ENCODE results near the gene PIK3R5. TPM values are rescaled to one million over a fixed set of nuclear protein-coding genes. Genes with fewer than 3 reads are reported as not detected.
A peak's percentile ranks its signal among the peaks of the same experiment; 100 is the strongest.
"Not testable (repeated sequence)": the region's sequence is repeated elsewhere in the genome, so short reads cannot be mapped to it uniquely, and the experiment has no call there.

The PIK3R5 gene
- total RNA-seq, 1 donor from 2014 or later, result 36.8 TPM

DNA sequence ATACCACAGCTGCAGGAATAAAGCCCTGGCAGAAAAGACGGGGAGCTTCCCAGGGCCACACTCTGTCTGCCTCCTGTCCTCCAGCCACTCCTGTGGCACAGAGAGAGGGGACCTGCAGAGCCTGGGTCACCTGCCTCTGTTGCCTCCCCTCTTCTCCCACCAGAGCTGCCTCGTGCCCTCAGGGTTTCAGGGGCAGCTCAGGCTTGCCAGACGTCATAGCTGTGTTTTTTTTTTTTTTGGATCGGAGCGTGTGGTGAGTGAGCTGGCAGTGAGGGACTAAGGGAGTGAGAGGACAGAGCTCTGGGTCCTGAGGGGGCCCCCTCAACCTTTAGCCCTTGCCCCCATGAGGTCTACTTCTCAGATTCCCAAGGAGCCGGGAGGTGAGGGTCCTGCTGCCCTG is 100.1 kb downstream of the PIK3R5 start:
- no peak for DNase-seq
- intact Hi-C loops (cut with micrococcal nuclease), result no loop called here
- H3K27me3 Mint-ChIP-seq, result no peaks in the 10 kb centered on the region
- peaks cover 12% of the 10 kb centered on the region for H3K36me3 Mint-ChIP-seq (ENCODE audit: low read depth)
- H3K27ac Mint-ChIP-seq, result no peak overlapping the region
- H3K4me1 Mint-ChIP-seq, result peaks cover 62% of the 10 kb centered on the region
- no peak overlapping the region for H3K4me3 Mint-ChIP-seq
- H3K9me3 Mint-ChIP-seq, result no peaks in the 10 kb centered on the region

DNA sequence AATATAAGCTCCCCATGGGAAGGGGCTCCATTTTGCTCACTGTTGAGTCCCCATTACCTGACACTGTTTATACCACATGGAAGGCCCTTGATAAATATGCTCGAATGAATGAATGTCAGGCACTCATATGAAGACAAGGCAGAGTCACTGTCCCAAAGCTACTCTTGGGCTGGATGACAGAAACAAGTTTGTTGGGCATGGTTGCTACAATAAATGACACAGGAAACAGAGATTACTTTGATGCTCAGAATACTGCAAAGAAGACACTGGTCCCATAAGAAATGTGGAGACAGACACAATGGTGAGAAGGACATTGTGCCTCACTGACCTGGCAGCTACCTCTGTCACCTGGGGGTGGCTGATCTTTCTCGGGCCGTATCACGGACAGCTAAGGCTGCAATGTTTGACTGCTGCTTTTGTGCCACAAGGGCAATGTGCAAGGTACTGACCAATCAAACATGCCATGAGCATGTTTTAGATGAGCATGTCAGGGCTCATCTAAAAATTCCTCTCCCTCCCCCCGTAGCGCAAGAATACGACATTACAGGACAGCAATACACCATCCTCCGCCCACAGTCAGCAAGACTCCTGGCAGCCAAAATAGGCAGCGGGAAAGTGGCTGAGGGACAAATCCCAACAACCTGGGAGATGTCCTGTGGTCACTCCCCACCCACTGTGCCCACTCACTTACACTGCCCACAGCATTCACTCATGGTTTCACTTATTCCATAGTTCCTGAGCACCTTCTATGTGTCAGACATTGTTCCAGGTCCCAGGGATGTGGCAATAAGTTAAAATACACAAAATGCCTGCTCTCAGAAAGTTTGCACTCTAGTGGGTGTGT is 103.1 kb downstream of the PIK3R5 start:
- intact Hi-C loops (cut with micrococcal nuclease), result no loop called here
- Mint-ChIP-seq H3K4me1 (peaks cover 63% of the 10 kb centered on the region), H3K27ac (peak overlapping the region; percentile 8)

DNA sequence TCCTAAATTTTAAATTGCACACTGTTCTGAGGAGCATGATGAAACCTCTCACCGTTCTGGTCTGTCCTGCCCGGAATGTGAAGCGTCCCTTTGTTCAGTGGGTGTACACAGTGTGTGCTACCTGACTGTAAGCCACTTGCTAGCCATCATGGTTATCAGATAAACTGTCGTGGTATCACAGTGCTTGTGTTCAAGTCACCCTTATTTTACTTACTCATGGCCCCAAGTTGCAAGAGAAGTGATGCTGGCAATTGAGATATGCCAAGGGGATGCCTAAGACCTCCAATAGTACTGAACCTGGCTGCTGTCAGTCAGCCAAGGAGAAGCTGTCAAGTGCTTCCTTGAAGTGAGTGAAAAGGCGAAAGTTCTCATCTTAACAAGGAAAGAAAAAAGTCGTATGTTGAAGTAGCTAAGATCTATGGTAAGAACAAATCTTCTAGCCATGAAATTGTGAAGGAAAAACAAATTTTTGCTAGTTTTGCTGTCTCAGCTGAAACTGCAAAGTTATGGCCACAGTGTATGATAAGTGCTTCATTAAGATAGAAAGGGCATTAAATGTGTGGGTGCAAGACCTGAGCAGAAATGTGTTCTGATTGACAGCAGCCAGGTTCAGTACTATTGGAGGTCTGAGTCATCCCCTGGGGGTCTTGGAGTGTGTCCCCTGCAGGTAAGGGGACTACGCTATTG is 103.9 kb downstream of the PIK3R5 start:
- H3K27me3 Mint-ChIP-seq, result no peaks in the 10 kb centered on the region
- intact Hi-C loops (cut with micrococcal nuclease), result no loop called here
- H3K4me1 Mint-ChIP-seq, result peaks cover 64% of the 10 kb centered on the region
- H3K36me3 Mint-ChIP-seq (ENCODE audit: low read depth), result peaks cover 22% of the 10 kb centered on the region
- DNase-seq, result no peak
- peak overlapping the region; percentile 55 for H3K27ac Mint-ChIP-seq
- H3K9me3 Mint-ChIP-seq, result no peaks in the 10 kb centered on the region
- H3K4me3 Mint-ChIP-seq, result peak overlapping the region; percentile 25

More for the DNA sequence above, 103.1 kb downstream of the PIK3R5 start:
- DNase-seq, result no peak
- no peaks in the 10 kb centered on the region for H3K9me3 Mint-ChIP-seq
- no peaks in the 10 kb centered on the region for H3K27me3 Mint-ChIP-seq
- peaks cover 23% of the 10 kb centered on the region for H3K36me3 Mint-ChIP-seq (ENCODE audit: low read depth)
- no peak overlapping the region for H3K4me3 Mint-ChIP-seq

GRCh38 chr17:8859804-8860430 is 105.6 kb downstream of the PIK3R5 start:
- Mint-ChIP-seq H3K4me3 (peak overlapping the region; percentile 58), H3K27me3 (no peaks in the 10 kb centered on the region), H3K27ac (peak overlapping the region; percentile 88), H3K36me3 (ENCODE audit: low read depth) (peaks cover 22% of the 10 kb centered on the region), H3K9me3 (no peaks in the 10 kb centered on the region), H3K4me1 (peaks cover 65% of the 10 kb centered on the region)
- intact Hi-C loops (cut with micrococcal nuclease), result loop anchor here (1.0 to 2.0 kb wide), 3 partner anchors 7 to 105 kb away; partner anchors contain the start of genes PIK3R5 and PIK3R6
- DNase-seq, result no peak

GRCh38 chr17:8859027-8859803 is 106.3 kb downstream of the PIK3R5 start:
- H3K4me3 Mint-ChIP-seq, result peak overlapping the region; percentile 58
- H3K9me3 Mint-ChIP-seq, result no peaks in the 10 kb centered on the region
- H3K4me1 Mint-ChIP-seq, result peaks cover 62% of the 10 kb centered on the region
- H3K27me3 Mint-ChIP-seq, result no peaks in the 10 kb centered on the region
- H3K36me3 Mint-ChIP-seq (ENCODE audit: low read depth), result peaks cover 24% of the 10 kb centered on the region
- intact Hi-C loops (cut with micrococcal nuclease), result loop anchor here (1.0 to 2.0 kb wide), 3 partner anchors 8 to 106 kb away; partner anchors contain the start of genes PIK3R5 and PIK3R6
- H3K27ac Mint-ChIP-seq, result peak overlapping the region; percentile 88
- peak; percentile 66 for DNase-seq

DNA sequence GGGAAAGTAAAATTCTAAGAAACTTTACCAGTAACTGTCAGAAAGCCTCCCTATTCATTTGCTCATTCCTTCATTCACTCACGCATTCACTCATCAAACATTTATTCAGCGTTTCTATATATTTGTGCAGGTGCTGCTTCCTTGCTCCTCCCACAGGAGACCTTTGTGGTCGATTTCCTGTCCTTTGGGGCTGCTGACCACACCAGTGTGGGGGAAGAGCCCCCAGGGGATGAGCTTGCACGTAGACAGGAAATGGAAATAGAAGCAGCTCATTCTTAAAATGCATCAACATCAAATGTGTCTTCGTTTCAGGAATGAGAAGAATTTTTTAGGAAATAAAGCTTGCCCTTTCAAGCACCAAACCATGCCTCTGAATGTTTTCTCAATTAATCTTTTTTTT is 107.6 kb downstream of the PIK3R5 start:
- Mint-ChIP-seq H3K9me3 (no peaks in the 10 kb centered on the region), H3K4me1 (peaks cover 56% of the 10 kb centered on the region), H3K27me3 (no peaks in the 10 kb centered on the region), H3K36me3 (ENCODE audit: low read depth) (peaks cover 17% of the 10 kb centered on the region), H3K4me3 (peak overlapping the region; percentile 67), H3K27ac (peak overlapping the region; percentile 91)
- intact Hi-C loops (cut with micrococcal nuclease), result loop anchor here (2.0 kb wide), 2 partner anchors 37 to 107 kb away; partner anchors contain the start of gene PIK3R5
- peak; percentile 87 for DNase-seq

- Mint-ChIP-seq H3K9me3 (no peaks in the 10 kb centered on the region), H3K36me3 (ENCODE audit: low read depth) (peaks cover 16% of the 10 kb centered on the region), H3K27ac (peak overlapping the region; percentile 91), H3K4me3 (peak overlapping the region; percentile 28), H3K4me1 (peaks cover 47% of the 10 kb centered on the region), H3K27me3 (no peaks in the 10 kb centered on the region)
- intact Hi-C loops (cut with micrococcal nuclease), result no loop called here
- DNase-seq, result no peak
Measured at GRCh38 chr17:8856869-8857575, 108.5 kb downstream of the PIK3R5 start.

GRCh38 chr17:8856205-8856603 is 109.3 kb downstream of the PIK3R5 start:
- peaks cover 16% of the 10 kb centered on the region for H3K36me3 Mint-ChIP-seq (ENCODE audit: low read depth)
- intact Hi-C loops (cut with micrococcal nuclease); H3K9me3 Mint-ChIP-seq; DNase-seq; H3K4me3 Mint-ChIP-seq; H3K27me3 Mint-ChIP-seq; H3K27ac Mint-ChIP-seq: not testable (repeated sequence)
- H3K4me1 Mint-ChIP-seq, result peaks cover 40% of the 10 kb centered on the region

DNA sequence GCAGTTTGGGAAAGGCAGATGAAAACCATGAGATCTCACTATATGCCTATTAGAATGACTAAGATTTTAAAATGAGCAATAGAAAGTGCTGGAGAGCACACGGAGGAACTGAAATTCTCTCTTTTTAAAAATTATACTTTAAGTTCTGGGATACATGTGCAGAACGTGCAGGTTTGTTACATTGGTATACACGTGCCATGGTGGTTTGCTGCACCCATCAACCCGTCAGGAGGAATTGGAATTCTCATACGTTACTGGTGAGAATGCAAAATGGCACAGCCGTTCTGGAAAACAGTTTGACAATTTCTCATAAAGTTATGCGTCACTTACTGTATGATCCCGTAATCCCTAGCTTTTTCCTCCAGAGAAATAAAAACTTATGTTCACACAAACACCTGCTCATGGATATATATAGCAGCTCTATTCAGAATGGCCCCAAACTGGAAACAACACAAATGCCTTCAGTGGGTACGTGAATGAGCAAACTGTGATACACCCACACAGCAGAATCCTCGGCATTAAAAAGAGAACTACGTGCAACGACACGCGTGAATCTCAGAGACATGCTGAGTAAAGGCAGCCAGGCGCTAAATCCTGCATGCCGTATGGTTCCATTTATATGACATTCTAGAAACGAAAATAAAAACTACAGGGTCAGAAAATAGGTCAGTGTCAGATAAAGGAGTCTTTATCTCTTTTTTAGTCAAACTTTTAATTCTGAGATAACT is 109.9 kb downstream of the PIK3R5 start:
- no peak for DNase-seq
- H3K27ac Mint-ChIP-seq, result no peak overlapping the region
- H3K4me1 Mint-ChIP-seq, result peaks cover 37% of the 10 kb centered on the region
- intact Hi-C loops (cut with micrococcal nuclease), result no loop called here
- no peak overlapping the region for H3K4me3 Mint-ChIP-seq
- H3K9me3 Mint-ChIP-seq, result no peaks in the 10 kb centered on the region
- H3K36me3 Mint-ChIP-seq (ENCODE audit: low read depth), result peaks cover 16% of the 10 kb centered on the region
- no peaks in the 10 kb centered on the region for H3K27me3 Mint-ChIP-seq

DNA sequence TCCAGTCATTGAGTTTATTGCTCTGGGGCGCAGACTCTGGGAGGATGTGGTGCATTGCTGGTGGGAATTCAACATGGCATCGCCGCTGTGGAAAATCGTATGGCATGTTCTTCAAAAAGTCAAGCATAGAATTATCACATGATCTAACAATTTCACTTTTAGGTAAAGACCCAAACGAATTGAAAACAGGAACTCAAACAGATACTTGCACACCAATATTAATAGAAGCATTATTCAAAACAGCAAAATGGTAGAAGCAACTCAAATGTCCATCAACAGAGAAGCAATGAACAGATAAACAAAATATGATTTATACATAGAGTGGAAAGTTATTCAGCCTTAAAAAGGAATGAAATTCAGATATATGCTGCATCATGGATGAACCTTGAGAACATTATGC is 113.9 kb downstream of the PIK3R5 start:
- H3K4me3 Mint-ChIP-seq, result no peak overlapping the region
- H3K36me3 Mint-ChIP-seq (ENCODE audit: low read depth), result peaks cover 25% of the 10 kb centered on the region
- H3K27me3 Mint-ChIP-seq, result no peaks in the 10 kb centered on the region
- intact Hi-C loops (cut with micrococcal nuclease), result no loop called here
- H3K4me1 Mint-ChIP-seq, result peaks cover 16% of the 10 kb centered on the region
- peaks cover 2% of the 10 kb centered on the region for H3K9me3 Mint-ChIP-seq
- no peak overlapping the region for H3K27ac Mint-ChIP-seq
- no peak for DNase-seq

DNA sequence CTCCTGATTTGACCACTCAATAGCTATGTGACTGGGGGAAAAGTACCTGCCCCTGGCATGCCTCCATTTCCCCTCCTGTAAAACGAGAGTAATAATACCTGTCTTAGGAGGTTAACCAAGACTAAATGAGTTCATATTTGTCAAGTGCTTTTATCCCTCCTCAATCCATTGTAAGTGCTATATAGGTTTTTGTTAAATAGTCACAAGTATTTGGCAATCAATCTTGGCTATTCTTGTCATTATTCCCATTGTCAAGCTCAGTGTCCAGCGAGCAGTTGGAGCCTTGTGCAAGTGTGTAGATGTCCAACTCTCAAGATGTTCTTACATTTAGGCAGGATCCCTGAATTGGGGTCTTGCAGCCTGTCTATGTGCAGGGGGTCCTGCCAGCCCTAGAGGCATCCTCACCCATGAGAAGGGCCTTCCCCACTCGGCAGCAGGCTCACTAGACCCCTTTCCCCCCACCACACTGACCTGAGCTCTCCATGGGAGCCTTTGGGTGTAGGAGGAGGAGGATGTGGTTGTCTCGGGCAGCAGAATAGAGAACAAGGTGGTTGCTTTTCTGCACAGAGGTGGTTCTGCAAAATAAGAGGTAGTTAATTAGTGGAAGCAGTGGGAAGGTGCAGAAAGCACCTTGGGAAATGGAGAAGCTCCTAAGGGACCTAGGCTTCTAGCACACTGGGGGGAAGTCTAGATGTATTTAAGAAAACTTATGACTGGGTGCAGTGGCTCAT is 116.0 kb downstream of the PIK3R5 start:
- Mint-ChIP-seq H3K9me3 (peaks cover 13% of the 10 kb centered on the region), H3K4me3 (no peak overlapping the region), H3K4me1 (peaks cover 8% of the 10 kb centered on the region), H3K27ac (no peak overlapping the region), H3K27me3 (no peaks in the 10 kb centered on the region), H3K36me3 (ENCODE audit: low read depth) (peaks cover 36% of the 10 kb centered on the region)
- intact Hi-C loops (cut with micrococcal nuclease), result no loop called here
- DNase-seq, result no peak

DNA sequence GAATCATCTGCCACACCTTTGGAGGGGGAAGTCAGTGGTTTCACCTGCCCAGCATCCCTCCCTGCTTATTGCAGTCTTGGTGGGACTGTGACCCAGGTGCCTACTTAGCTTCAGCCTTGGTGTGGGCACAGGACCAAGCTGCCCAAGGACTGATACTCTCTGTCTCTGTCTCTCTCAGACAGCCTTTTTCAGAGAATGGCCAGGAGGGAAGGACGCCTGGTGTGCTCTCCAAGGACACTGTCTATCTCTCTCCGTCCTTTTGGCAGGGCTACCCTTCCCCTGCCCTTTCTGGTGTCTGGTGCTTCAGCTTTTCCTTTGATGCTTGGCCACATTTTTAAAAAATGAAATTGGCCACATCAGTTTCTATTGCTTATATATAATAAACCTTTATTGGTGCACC is 117.6 kb downstream of the PIK3R5 start:
- Mint-ChIP-seq H3K27me3 (no peaks in the 10 kb centered on the region), H3K4me1 (peaks cover 9% of the 10 kb centered on the region), H3K36me3 (ENCODE audit: low read depth) (peaks cover 36% of the 10 kb centered on the region), H3K4me3 (no peak overlapping the region), H3K9me3 (peaks cover 13% of the 10 kb centered on the region), H3K27ac (no peak overlapping the region)
- intact Hi-C loops (cut with micrococcal nuclease), result no loop called here
- no peak for DNase-seq

Data from activated CD4-positive, alpha-beta T cell treated with anti-CD3 and anti-CD28 coated beads, Interleukin-2, amount 10 ng/mL, durations not matched to agents 24 days and 14 days (primary cell).